ENCODE measurements around the gene RUNDC3A.
"Not testable (repeated sequence)": the region's sequence is repeated elsewhere in the genome, so short reads cannot be mapped to it uniquely, and the experiment has no call there.

The RUNDC3A gene

GRCh38 chr17:44361292-44362260 lies 53.2 kb downstream of the RUNDC3A start:
- DNase-seq: no peak

GRCh38 chr17:44362459-44362948 lies 54.1 kb downstream of the RUNDC3A start:
- no peak for DNase-seq

- no peak for DNase-seq
Observed at GRCh38 chr17:44362949-44363612, 54.7 kb downstream of the RUNDC3A start.

GRCh38 chr17:44363613-44364159 lies 55.3 kb downstream of the RUNDC3A start, which contains the start of gene FAM171A2:
TSS of gene FAM171A2 (minus strand) at chr17:44363853. CDS start at chr17:44363714, 139 bp downstream.
- DNase-seq: peak; percentile 49

GRCh38 chr17:44365051-44365450 lies 56.6 kb downstream of the RUNDC3A start:
- DNase-seq: not testable (repeated sequence)

GRCh38 chr17:44367231-44367979 lies 59.0 kb downstream of the RUNDC3A start:
- no peak for DNase-seq
